Measurements from ENCODE around the gene TAT.

DNA sequence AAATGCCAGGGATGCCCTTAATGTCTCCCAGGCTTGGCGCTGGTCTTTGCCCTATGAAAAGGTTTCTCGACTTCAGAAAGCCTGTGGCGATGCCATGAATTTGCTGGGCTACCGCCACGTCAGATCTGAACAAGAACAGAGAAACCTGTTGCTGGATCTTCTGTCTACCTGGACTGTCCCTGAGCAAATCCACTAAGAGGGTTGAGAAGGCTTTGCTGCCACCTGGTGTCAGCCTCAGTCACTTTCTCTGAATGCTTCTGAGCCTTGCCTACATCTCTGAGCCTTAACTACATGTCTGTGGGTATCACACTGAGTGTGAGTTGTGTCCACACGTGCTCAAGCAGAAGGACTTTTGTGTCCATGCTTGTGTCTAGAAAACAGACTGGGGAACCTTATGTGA is 39.2 kb downstream of the TAT start:
- TF ChIP-seq ZNF354C (tag by site-specific recombination; IDR thresholded peaks at IDR 0.05; ENCODE audit: borderline replicate concordance, low read depth) = no peak
- TF ChIP-seq, protein P1, sequence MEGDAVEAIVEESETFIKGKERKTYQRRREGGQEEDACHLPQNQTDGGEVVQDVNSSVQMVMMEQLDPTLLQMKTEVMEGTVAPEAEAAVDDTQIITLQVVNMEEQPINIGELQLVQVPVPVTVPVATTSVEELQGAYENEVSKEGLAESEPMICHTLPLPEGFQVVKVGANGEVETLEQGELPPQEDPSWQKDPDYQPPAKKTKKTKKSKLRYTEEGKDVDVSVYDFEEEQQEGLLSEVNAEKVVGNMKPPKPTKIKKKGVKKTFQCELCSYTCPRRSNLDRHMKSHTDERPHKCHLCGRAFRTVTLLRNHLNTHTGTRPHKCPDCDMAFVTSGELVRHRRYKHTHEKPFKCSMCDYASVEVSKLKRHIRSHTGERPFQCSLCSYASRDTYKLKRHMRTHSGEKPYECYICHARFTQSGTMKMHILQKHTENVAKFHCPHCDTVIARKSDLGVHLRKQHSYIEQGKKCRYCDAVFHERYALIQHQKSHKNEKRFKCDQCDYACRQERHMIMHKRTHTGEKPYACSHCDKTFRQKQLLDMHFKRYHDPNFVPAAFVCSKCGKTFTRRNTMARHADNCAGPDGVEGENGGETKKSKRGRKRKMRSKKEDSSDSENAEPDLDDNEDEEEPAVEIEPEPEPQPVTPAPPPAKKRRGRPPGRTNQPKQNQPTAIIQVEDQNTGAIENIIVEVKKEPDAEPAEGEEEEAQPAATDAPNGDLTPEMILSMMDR (tag by site-specific recombination; IDR thresholded peaks at IDR 0.05) = peak; percentile 53; the same call in 1 of the 2 replicates
- TF ChIP-seq ZNF146 (tag by site-specific recombination; IDR thresholded peaks at IDR 0.05) = no peak
- TF ChIP-seq ZNF292 (tag by site-specific recombination; IDR thresholded peaks at IDR 0.05; ENCODE audit: borderline replicate concordance, low read depth) = no peak
- TF ChIP-seq ZNF707 (tag by site-specific recombination; IDR thresholded peaks at IDR 0.05) = no peak
- no peak for TF ChIP-seq ZNF677 (tag by site-specific recombination; IDR thresholded peaks at IDR 0.05)
